ENCODE measurements around the gene CD109.

- TF ChIP-seq CTCF (IDR thresholded peaks at IDR 0.05) (peak; percentile 44 to 76 (median 62)), POLR2A (IDR thresholded peaks at IDR 0.05) (no peak)
These were observed 159.2 kb downstream of the CD109 start for GRCh38 chr6:73854998-73855718.
